Body of pancreas (tissue), 4 donors: ENCODE results near the gene SIL1.

Experiments
- POLR2A ChIP-seq, 3 donors: fragments of 450-650 bp; IDR thresholded peaks; one replicate each; pipeline ENCODE4 v1.6.1; 2016; ENCODE audit warnings: antibody characterized with exemption in 3 of 3, mild to moderate bottlenecking in 2 of 3
- TF ChIP-seq, protein P1 (sequence below), 7 experiments: fragments of 450-650 bp in 4 of 7; fragments of 200-600 bp in 3 of 7; sonication (generic) in 3 of 7; IDR thresholded peaks; one replicate each; pipeline ENCODE4 v1.5.1; 2016 to 2019; ENCODE audit warnings: antibody characterized with exemption in 7 of 7

DNA sequence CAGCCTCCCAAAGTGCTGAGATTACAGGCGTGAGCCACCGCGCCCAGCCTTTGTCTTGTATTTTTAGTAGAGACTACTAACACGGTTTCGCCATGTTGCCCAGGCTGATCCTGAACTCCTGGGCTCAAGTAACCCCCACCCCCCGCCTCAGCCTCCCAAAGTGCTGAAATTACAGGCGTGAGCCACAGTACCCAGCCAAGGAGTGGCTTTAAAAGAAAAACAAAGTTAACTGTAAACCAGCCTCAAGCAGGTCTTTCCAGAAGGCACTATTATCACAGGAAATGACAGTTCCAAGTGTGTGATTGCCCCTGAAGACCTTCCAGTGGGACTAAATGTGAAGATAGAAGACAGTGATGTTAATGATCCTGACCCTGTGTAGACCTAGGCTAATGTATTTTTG, 31.1 kb downstream of the SIL1 start:
- TF ChIP-seq, protein P1, sequence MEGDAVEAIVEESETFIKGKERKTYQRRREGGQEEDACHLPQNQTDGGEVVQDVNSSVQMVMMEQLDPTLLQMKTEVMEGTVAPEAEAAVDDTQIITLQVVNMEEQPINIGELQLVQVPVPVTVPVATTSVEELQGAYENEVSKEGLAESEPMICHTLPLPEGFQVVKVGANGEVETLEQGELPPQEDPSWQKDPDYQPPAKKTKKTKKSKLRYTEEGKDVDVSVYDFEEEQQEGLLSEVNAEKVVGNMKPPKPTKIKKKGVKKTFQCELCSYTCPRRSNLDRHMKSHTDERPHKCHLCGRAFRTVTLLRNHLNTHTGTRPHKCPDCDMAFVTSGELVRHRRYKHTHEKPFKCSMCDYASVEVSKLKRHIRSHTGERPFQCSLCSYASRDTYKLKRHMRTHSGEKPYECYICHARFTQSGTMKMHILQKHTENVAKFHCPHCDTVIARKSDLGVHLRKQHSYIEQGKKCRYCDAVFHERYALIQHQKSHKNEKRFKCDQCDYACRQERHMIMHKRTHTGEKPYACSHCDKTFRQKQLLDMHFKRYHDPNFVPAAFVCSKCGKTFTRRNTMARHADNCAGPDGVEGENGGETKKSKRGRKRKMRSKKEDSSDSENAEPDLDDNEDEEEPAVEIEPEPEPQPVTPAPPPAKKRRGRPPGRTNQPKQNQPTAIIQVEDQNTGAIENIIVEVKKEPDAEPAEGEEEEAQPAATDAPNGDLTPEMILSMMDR (IDR thresholded peaks at IDR 0.05), result no peak
- TF ChIP-seq POLR2A (IDR thresholded peaks at IDR 0.05), result no peak
